HEK293 (cell line): ENCODE measurements around the gene IGFALS.

ENCODE experiments used
- CTCF ChIA-PET: fragments of 350-600 bp; formaldehyde crosslinking; extraction: SDS; loops from one replicate; lab custom pipeline; 2021; ENCODE audit warnings: antibody characterized with exemption; lab: Yijun Ruan, JAX
- POLR2A ChIA-PET: fragments of 300-600 bp; formaldehyde crosslinking; extraction: SDS; loops from one replicate; lab custom pipeline; 2020; ENCODE audit warnings: antibody characterized with exemption, inconsistent platforms; lab: Yijun Ruan, JAX
- H3K27ac ChIP-seq: fragments of 200-500 bp; sonication (Bioruptor generic); 2 replicates; pipeline ENCODE4 v1.5.1; 2014; ENCODE audit warnings: low read depth, low read length, control low read depth, inconsistent platforms; ENCODE audit errors: extremely low read depth
- H3K36me3 ChIP-seq, 2 experiments: fragments of 200-500 bp in 1 of 2; sonication (Bioruptor generic) in 1 of 2; 1 replicate in 1 of 2; 2 replicates in 1 of 2; pipeline ENCODE4 v1.5.1; 2014 to 2017; ENCODE audit warnings: inconsistent platforms in 2 of 2, low read length in 2 of 2; ENCODE audit not compliant: control insufficient read depth in 2 of 2, insufficient read depth in 1 of 2
- H3K4me1 ChIP-seq: fragments of 200-500 bp; sonication (Bioruptor generic); 2 replicates; pipeline ENCODE4 v1.5.1; 2014; ENCODE audit warnings: mild to moderate bottlenecking, low read length, inconsistent platforms; ENCODE audit not compliant: control insufficient read depth, insufficient read depth
- H3K4me3 ChIP-seq: 2 replicates; pipeline ENCODE4 v1.5.1; 2011; ENCODE audit warnings: low read depth, mild to moderate bottlenecking, control low read depth, low read length, moderate library complexity
- H3K9me3 ChIP-seq: fragments of 200-500 bp; sonication (Bioruptor generic); 2 replicates; pipeline ENCODE4 v1.5.1; 2014; ENCODE audit warnings: low read depth, low read length, inconsistent platforms; ENCODE audit not compliant: control insufficient read depth, insufficient read depth
- REPIN1 ChIP-seq: fragments of 450-650 bp; formaldehyde crosslinking; IDR thresholded peaks from 2 replicates; pipeline ENCODE4 v1.5.1; 2017; ENCODE audit warnings: missing biosample characterization, missing genetic modification characterization, low read depth
- ZFP3 ChIP-seq: fragments of 450-650 bp; formaldehyde crosslinking; IDR thresholded peaks from 2 replicates; pipeline ENCODE4 v1.5.1; 2016; ENCODE audit warnings: low read depth, missing biosample characterization, missing genetic modification characterization
- ZNF138 ChIP-seq: fragments of 450-650 bp; formaldehyde crosslinking; IDR thresholded peaks from 2 replicates; pipeline ENCODE4 v1.5.1; 2016; ENCODE audit warnings: missing biosample characterization, missing genetic modification characterization, borderline replicate concordance
- ZNF639 ChIP-seq: fragments of 450-650 bp; formaldehyde crosslinking; IDR thresholded peaks from 2 replicates; pipeline ENCODE4 v1.5.1; 2016; ENCODE audit warnings: missing biosample characterization, missing genetic modification characterization
- ZNF785 ChIP-seq: fragments of 450-650 bp; formaldehyde crosslinking; IDR thresholded peaks from 2 replicates; pipeline ENCODE4 v1.5.1; 2016; ENCODE audit warnings: missing biosample characterization, missing genetic modification characterization
- ZSCAN4 ChIP-seq: fragments of 450-650 bp; formaldehyde crosslinking; IDR thresholded peaks from 2 replicates; pipeline ENCODE4 v1.5.1; 2017; ENCODE audit warnings: missing biosample characterization, missing genetic modification characterization

Gene IGFALS

GRCh38 chr16:1740781-1741490 is 52.6 kb downstream of the IGFALS start:
- Histone ChIP-seq H3K36me3 (peaks cover 0 to 56% of the 10 kb centered on the region in 2 experiments; a peak in 1 of 3 replicates), H3K4me3 (no peak overlapping the region), H3K9me3 (no peaks in the 10 kb centered on the region), H3K27ac (no peak overlapping the region), H3K4me1 (no peaks in the 10 kb centered on the region)
- TF ChIP-seq ZNF785 (tag by site-specific recombination) (no peak), ZFP3 (tag by site-specific recombination) (no peak), ZNF138 (no peak), ZNF639 (tag by site-specific recombination) (no peak), ZSCAN4 (no peak), REPIN1 (tag by site-specific recombination) (no peak)
- ChIA-PET CTCF (no interaction called here), POLR2A (no interaction called here)
